Measurements from ENCODE around the gene IDI2. TPM values are rescaled to one million over a fixed set of nuclear protein-coding genes. Genes with fewer than 3 reads are reported as not detected.

IDI2 gene
- total RNA-seq, 1 donor from 2014 or later, result not detected

DNA sequence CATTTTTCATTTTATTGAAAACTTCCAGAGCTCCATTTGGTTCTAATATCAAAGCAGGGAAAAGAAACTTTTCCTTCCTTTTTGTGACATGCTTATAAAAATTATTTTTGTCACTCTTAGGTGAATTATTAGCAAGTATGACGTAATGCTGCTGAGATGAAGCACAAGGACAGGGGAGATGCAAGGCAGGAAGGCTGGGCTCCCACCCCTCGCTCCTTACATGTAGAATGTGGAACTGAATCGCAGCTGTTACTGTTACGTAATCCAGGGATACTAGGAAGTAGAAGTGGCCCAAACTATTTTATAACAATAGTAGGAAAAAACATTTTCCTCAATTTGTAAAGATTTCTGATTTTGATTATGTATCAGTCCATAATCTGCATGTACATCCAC is 54.5 kb downstream of the IDI2 start:
- DNase-seq (ENCODE audit: extremely low spot score in 2 of 2), result no peak
- no peak overlapping the region for H3K4me3 ChIP-seq
- no peaks in the 10 kb centered on the region for H3K9me3 ChIP-seq
- H3K4me1 ChIP-seq, result peaks cover 9% of the 10 kb centered on the region
- H3K27ac ChIP-seq, result peak overlapping the region; percentile 41
- intact Hi-C loops (cut with DNase I), result no loop called here
- H3K36me3 ChIP-seq, result no peaks in the 10 kb centered on the region
- TF ChIP-seq, protein P1, sequence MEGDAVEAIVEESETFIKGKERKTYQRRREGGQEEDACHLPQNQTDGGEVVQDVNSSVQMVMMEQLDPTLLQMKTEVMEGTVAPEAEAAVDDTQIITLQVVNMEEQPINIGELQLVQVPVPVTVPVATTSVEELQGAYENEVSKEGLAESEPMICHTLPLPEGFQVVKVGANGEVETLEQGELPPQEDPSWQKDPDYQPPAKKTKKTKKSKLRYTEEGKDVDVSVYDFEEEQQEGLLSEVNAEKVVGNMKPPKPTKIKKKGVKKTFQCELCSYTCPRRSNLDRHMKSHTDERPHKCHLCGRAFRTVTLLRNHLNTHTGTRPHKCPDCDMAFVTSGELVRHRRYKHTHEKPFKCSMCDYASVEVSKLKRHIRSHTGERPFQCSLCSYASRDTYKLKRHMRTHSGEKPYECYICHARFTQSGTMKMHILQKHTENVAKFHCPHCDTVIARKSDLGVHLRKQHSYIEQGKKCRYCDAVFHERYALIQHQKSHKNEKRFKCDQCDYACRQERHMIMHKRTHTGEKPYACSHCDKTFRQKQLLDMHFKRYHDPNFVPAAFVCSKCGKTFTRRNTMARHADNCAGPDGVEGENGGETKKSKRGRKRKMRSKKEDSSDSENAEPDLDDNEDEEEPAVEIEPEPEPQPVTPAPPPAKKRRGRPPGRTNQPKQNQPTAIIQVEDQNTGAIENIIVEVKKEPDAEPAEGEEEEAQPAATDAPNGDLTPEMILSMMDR (IDR thresholded peaks at IDR 0.05), result no peak
- no peak for TF ChIP-seq POLR2A (IDR thresholded peaks at IDR 0.05)
- no peak for TF ChIP-seq POLR2AphosphoS5 (IDR thresholded peaks at IDR 0.05; ENCODE audit: insufficient read depth in 1 of 2, low read depth in 1 of 2)
- no peaks in the 10 kb centered on the region for H3K27me3 ChIP-seq

DNA sequence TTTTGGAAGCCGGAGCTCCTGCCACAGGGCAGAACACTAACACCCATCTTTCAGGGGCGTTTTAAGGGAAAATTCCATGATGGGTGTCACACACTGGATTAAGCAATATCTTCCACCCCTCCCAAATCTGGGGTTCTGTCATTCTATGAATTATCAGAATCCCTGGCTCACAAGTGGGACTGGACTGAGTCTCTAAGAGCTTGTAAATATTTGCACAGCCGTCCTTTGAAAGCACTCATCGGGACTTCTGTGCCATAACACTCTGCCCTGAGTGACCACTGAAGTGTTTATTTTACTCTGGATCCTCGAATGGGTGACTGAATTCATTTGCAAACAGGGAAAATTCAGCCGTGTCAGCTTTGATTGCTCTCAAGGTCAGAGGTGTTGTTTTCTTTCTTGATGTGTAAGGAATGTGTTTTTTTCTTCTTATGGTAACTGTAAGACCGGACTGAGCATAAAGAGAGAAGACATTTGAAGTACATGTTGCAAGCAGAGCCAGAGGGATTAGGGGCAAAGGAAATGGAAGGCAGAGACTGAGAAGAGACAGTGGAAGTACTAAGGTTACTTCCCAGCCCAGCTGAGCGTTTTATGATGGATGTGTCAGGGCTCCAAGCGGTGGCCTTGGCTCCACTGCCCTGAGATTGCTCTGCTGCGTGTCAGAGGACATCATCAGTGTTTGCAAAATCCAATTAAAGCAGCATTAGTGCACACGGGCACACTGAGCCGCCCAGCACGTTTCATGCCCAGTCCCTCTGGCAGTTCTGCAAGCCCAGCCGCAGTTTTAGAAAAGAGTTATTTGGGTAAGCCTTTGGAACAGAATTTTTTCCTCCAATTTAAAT is 55.1 kb downstream of the IDI2 start:
- Histone ChIP-seq H3K4me1 (peaks cover 9% of the 10 kb centered on the region), H3K4me3 (no peak overlapping the region), H3K27me3 (no peaks in the 10 kb centered on the region), H3K9me3 (no peaks in the 10 kb centered on the region), H3K27ac (peak overlapping the region; percentile 41), H3K36me3 (no peaks in the 10 kb centered on the region)
- intact Hi-C loops (cut with DNase I), result no loop called here
- TF ChIP-seq, protein P1 (IDR thresholded peaks at IDR 0.05), result no peak
- no peak for TF ChIP-seq POLR2A (IDR thresholded peaks at IDR 0.05)
- TF ChIP-seq POLR2AphosphoS5 (IDR thresholded peaks at IDR 0.05; ENCODE audit: insufficient read depth in 1 of 2, low read depth in 1 of 2), result no peak
- DNase-seq (ENCODE audit: extremely low spot score in 2 of 2), result no peak

DNA sequence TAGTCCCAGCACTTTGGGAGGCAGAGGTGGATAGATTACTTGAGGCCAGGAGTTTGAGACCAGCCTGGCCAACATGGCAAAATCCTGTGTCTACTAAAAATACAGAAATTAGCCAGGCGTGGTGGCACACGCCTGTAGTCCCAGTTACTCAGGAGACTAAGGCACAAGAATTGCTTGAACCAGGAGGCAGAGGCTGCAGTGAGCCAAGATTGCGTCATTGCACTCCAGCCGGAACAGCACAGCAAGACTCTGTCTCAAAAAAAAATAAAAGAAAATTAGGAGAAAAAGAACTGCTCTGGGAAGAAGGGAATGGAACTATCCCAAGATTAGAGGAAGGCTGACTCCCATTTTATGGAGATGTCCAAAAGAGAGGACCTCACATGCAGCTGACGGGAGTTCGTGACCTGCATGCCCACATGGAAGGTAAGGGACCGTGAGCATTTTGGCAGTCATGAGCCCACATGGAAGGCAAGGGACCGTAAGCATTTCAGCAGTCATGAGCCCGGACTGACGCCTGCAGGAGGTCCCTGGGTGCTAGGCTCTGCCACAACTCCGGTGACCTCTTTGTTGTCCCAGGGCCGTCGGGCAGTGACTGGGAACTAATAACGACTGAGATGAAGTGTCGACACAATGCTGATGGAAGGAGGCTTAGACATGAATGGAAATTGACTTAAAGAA is 56.0 kb downstream of the IDI2 start:
- Histone ChIP-seq H3K4me1 (peaks cover 9% of the 10 kb centered on the region), H3K9me3 (no peaks in the 10 kb centered on the region), H3K27ac (peak overlapping the region; percentile 41), H3K4me3 (no peak overlapping the region), H3K36me3 (no peaks in the 10 kb centered on the region), H3K27me3 (no peaks in the 10 kb centered on the region)
- DNase-seq (ENCODE audit: extremely low spot score in 2 of 2), result no peak
- intact Hi-C loops (cut with DNase I), result no loop called here
- TF ChIP-seq POLR2AphosphoS5 (IDR thresholded peaks at IDR 0.05; ENCODE audit: insufficient read depth in 1 of 2, low read depth in 1 of 2) (no peak), POLR2A (IDR thresholded peaks at IDR 0.05) (no peak)
- TF ChIP-seq, protein P1 (IDR thresholded peaks at IDR 0.05), result no peak

Other genes starting within 250 kb of the IDI2 start
- 78.3 TPM for gene LARP4B, start 94.2 kb downstream of the IDI2 start, total RNA-seq
- 24.8 TPM for gene GTPBP4, start 37.4 kb downstream of the IDI2 start, total RNA-seq
- 50.3 TPM for gene IDI1, start 23.3 kb upstream of the IDI2 start, total RNA-seq
- 16.9 TPM for gene WDR37, start 30.5 kb upstream of the IDI2 start, total RNA-seq